GOT3 (cell line): ENCODE results near the gene POC1A.

Source experiments
- DNase-seq: peaks from one replicate; lab custom pipeline; 2025; ENCODE audit warnings: mixed read lengths; lab: John Stamatoyannopoulos, UW

The POC1A gene

GRCh38 chr3:52067046-52067445 is 87.2 kb downstream of the POC1A start:
- DNase-seq: no peak

DNA sequence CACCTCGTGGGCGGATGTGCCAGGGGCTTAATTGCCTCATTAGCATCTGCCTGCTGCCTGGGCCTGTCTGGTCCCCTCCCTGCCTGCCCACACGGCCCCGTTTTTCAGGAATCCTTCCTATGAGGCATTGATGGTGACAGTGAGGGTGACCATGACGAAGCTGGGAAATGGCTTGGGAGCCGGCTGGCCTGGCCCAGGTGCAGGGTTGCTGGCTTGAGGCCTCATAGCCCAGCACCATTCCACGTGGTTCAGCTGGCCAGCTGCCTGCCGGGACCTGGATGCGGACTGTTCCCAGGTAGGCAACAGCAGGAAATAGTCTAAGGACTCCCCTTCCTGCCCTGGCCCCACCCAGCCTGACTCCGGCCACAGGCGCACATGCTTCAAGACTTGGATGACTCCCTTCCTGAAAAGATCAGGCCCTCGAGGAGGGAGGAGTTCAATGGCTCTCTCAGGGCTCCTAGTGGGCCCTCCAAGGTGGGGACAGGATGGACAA is 88.9 kb downstream of the POC1A start:
- DNase-seq: no peak

DNA sequence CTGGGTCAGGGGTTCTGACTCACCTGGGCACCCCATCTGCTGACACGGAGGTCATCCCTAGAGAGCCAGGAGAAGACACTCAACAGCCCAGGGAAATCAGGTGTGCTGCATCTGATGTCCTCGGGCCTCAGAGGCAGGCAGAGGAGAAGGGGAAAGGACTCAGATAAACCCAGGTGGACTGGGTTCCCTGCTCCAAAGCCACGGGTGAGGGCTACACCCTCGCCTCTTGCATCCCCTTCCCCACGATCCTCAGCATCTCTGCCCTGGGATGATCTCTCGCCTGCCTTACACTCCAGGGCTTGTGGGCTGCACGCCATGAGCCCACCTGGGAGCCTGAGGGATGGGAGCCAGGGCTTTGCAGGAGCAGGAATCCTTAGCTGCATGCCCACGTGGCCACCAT is 89.7 kb downstream of the POC1A start:
- DNase-seq: no peak

GRCh38 chr3:52063026-52063723 is 91.0 kb downstream of the POC1A start:
- no peak for DNase-seq

DNA sequence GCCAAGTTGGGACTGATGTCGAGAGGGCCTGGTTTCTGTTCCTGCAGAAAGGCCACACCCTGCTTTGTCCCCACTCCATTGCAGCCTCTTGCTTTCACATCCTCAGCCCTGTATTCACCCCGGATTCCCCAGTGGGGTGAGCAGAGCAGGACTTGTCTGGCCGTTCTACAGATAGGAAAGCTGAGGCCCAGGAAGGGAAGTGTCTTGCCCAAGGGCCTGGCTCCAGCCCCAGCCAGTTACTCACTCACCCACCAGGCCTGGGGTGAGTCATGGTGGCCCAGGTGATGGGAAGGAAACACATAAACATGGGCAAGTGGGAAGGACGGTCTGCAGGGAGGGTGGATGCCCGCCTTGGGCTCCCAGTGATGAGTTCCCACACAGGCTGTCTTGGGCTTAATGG is 91.7 kb downstream of the POC1A start:
- peak; percentile 55 for DNase-seq

DNA sequence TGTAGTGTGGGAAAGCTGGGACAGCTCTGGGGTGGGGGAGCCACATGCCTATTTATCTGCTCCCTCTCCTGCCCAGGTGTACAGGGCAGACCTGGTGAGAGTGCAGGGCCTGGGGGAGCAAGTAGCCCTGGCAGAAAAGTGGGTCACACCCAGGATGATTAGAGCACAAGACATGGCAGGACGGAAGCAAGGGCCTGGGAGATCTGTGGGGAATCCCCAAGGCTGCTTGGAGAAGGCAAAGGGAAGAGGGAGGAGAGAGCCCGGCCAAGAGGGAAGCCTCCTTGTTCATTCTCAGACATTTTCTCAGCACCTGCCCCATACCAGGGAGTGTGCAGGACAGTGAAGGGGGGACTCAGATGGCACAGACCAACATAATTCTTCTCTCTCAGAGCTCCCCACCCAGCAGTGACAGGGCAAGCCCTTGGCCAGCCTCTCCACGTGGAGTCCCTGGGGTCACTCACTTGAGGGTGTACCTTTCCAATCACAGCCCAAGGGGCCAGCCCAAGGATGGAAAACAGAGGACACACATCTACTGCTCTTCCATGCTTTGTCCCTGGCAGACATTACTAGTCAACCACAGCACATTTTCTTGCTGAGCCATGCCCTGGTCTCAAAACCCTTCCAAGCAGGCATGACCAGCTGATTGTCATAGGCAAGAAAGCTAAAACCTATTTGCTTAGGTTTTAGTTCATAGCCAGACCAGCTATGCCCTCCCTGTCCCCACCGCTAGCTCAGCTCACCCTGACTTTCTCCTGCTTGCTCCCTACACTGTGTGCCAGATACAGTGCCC is 92.9 kb downstream of the POC1A start:
- no peak for DNase-seq

DNA sequence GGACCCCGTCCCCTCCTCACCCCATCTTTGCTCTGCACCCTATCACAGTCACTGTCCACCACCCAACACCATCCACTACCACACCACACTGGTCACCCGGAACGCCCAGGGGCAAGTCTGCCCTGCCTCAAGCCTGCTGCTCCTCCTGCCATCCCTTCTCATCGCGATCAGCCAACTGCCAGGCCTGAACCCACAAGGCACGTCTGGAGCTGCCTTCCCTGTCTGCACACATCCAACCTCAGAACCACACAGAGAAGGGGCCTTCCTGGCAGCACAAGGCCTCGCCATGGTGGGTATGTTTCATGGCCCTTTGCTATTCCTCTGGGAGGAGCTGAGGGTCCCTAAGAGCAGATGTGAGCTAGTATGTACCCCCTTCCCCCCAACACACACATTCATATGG is 94.4 kb downstream of the POC1A start:
- DNase-seq: no peak

GRCh38 chr3:52057812-52058495 is 96.3 kb downstream of the POC1A start:
- DNase-seq: no peak

- DNase-seq: peak; percentile 92
Observed at GRCh38 chr3:52056968-52057811, 97.0 kb downstream of the POC1A start.

DNA sequence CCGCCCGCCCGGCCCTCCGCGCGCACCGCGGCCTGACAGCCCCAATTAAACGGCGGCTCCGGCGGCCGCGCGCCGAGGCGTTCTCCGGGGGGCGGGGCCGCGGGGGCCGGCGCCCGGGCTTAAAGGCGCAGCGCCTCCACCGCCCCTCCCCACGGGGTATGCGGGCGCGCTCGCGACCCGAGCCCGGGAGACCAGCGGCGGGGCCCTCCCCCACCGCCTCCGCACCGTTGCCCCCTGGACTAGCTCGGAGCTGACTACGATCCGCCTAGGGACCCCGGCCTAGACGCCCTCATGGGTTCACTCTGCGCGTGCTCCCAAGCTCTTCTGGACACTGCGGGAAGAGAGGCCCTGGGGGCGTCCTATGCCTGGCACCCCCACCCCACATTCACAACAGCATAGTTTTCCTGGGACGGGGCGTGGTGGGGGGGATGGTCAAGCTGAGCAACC is 97.7 kb downstream of the POC1A start, which contains the start of gene DUSP7:
Gene DUSP7 (minus strand): TSS at position 51 of the 447 bp plus-strand sequence. CDS start 205 bp downstream, outside the sequence.
- DNase-seq: no peak

GRCh38 chr3:52055537-52056351 is 98.5 kb downstream of the POC1A start:
- no peak for DNase-seq

DNA sequence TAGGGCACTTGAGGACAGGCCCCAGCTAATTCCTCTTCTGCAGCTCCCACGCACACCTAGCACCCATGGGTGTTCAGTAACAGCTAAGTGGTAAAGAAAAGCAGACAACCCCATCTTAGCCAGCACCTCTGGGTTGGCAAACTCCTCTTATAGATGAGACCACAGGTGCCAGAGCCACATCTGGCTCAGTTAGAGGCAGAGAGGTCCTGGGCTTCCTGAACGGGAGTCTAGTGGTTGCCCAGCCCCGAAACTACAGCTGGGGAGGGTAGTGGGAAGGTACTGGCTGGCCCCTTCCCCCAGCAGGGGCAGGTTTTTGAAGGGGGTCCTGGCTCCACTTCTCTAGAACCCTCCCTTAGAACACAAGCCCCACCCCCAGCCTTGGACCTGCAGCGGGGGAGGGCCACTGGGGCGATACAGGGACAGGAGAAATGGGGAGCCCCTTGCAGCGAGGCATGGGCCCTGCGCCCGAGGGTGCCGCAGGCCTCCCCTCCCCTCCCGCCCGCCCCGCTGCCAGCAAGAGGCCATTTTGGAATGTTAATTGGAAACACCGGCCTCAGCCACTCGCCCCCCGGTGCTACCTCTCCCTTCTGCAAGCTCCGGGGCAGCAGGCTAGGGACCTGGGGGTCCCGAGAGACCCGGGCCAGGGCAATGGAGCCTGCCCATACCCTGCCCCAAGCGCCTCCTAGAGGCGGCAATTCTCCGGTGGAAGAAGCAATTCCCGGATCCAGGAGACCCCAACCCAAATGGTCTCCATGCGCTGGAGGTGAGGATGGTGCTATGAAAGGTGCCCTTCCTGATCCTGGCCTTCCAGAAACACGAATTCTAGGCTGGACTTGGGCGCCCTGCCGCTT is 99.3 kb downstream of the POC1A start:
- DNase-seq: no peak

DNA sequence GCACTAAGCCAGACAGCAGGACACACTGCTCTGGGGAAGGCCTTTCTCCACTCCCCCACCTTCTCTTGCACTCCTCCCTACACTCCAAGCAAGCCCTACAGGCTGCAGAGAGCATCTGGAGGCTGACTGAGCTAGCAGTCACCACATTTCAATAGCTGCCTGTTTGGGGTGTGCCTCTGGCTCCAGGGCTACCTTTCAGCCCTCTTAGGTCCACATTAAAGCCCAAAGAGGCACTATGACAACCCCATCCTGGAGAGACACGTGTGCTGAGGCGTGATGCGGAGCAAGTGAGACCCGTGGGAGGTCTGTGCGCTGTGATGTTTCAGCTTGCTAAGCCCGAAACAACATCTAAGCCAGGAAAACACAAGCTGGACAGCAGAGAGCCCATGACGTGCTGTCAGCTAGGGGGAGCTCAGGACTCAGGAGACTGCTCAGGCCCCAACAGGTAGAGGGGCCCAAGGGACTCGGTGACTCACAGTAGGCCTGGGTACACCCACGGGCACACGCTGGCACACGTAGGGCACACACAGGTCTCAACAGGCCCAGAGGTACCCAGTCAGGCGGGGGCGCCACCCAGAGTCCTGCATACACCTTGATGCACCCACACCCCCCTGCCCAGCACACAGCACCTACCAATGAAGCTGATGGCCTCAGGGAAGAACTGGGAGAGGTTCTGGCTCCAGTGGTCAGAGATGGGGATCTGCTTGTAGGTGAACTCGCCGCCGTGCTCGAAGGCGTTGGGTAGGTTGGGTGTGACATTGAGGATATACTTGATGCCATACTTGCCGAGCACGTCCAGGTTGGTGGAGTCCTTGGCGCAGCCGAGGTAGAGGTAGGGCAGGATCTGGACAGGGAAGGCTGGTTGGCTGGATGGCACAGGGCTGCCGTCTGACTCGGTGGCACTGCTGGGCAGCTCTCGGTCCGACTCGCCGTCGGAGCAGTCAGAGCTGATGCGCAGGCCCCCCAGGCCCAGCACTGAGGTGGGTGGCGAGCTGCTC is 100.6 kb downstream of the POC1A start:
- DNase-seq: no peak

- DNase-seq: no peak
Observed at GRCh38 chr3:52052831-52053306, 101.4 kb downstream of the POC1A start.

- no peak for DNase-seq
Observed at GRCh38 chr3:52051444-52051843, 102.8 kb downstream of the POC1A start.

GRCh38 chr3:52050571-52050970 is 103.7 kb downstream of the POC1A start:
- DNase-seq: no peak

GRCh38 chr3:52049503-52049902 is 104.7 kb downstream of the POC1A start:
- DNase-seq: no peak

GRCh38 chr3:52047295-52047960 is 106.8 kb downstream of the POC1A start:
- DNase-seq: no peak
